OCI-LY3 (cell line): Measurements from ENCODE around the gene CNDP2.

Experiments
- EZH2phosphoT487 ChIP-seq: fragments of 200-600 bp; shearing (Covaris generic); IDR thresholded peaks from 2 replicates; pipeline ENCODE4 v1.6.1; 2018; ENCODE audit warnings: antibody characterized with exemption, mixed run types, low read depth
- TF ChIP-seq, protein P1 (sequence below): fragments of 200-600, 300-600 bp; sonication (generic); IDR thresholded peaks from 2 replicates; pipeline ENCODE4 v1.5.1; 2014; ENCODE audit warnings: antibody characterized with exemption, low read length, low read depth

DNA sequence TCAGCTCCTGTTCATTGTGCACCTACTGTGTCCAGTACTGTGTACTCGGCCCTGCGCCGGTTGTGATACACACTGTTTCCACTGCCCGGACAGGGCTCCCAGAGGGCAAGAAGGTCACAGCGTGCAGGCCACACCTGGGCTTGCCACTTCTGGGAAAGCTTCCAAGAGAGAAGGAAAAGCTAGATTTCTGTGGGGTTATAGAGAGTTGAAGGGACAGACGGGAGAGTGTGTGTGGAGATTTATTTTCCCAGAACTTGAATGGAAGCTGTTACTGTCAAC is 34.4 kb downstream of the CNDP2 start:
- TF ChIP-seq, protein P1, sequence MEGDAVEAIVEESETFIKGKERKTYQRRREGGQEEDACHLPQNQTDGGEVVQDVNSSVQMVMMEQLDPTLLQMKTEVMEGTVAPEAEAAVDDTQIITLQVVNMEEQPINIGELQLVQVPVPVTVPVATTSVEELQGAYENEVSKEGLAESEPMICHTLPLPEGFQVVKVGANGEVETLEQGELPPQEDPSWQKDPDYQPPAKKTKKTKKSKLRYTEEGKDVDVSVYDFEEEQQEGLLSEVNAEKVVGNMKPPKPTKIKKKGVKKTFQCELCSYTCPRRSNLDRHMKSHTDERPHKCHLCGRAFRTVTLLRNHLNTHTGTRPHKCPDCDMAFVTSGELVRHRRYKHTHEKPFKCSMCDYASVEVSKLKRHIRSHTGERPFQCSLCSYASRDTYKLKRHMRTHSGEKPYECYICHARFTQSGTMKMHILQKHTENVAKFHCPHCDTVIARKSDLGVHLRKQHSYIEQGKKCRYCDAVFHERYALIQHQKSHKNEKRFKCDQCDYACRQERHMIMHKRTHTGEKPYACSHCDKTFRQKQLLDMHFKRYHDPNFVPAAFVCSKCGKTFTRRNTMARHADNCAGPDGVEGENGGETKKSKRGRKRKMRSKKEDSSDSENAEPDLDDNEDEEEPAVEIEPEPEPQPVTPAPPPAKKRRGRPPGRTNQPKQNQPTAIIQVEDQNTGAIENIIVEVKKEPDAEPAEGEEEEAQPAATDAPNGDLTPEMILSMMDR: no peak
- no peak for TF ChIP-seq EZH2phosphoT487
